C1 segment of cervical spinal cord (tissue), 14 donors: Measurements from ENCODE around the gene SLITRK3.

Experiments
- DNase-seq, 14 donors: peaks; one replicate each; lab custom pipeline; 2025; lab: John Stamatoyannopoulos, UW

The SLITRK3 gene

GRCh38 chr3:165195640-165196576 lies at the start of gene SLITRK3:
Gene SLITRK3, minus strand, starts transcription at chr3:165196384. Its CDS starts 5,554 bp downstream, at chr3:165190830.
- DNase-seq, result peak in 1 of 14 donors; percentile 80

- DNase-seq, result no peak
Observed at GRCh38 chr3:165243597-165243996, 47.4 kb upstream of the SLITRK3 start.

DNA sequence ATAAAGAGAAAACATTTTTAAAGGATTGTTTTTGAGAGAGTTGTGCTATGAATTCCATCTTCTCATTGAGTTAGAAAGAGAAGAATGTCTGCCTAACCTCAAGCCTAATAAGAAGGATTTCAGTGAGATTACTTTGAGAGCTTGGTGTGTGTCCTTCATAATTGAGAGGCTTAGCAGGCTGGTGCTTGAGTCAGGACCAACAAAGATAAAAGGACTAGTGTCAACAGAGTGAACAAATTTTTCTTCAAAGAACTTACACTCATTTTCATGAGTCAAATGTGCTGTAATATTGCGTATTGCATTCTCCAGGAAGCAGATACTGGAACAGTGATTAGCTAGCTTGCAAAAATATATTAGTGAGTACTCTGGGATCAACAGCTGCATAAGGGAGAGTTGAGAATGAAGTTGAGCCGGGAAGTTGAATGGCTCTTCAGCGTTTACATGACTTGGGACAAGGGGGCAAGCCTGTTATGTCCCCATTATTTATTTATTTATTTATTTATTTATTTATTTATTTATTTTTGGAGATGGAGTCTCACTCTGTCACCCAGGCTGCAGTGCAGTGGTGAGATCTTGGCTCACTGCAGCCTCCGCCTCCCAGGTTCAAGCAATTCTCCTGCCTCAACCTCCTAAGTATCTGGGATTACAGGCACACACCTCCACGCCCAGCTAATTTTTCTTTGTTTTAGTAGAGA lies 37.5 kb upstream of the SLITRK3 start:
- DNase-seq, result no peak

DNA sequence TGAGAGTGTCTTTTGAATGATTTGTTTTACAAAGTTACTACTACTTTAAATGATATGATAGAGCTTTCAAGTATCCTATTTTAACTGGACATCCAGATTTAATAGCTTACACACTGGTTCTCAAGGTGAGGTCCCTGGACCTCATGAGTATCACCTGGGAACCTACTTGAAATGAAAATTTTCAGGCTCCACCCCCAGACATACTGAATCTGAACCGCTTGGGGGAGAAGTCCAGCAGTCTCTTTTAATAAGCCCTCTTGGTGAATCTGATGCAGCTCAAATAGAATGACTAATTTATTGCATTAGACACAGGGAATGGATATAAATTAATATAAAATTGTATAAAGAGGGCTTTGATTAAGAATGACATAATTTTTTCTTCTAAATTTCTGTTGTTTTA lies 29.4 kb upstream of the SLITRK3 start:
- DNase-seq, result no peak

GRCh38 chr3:165217739-165218138 lies 21.6 kb upstream of the SLITRK3 start:
- no peak for DNase-seq

- no peak for DNase-seq
Observed at GRCh38 chr3:165212580-165212979, 16.4 kb upstream of the SLITRK3 start.

- DNase-seq, result no peak
Observed at GRCh38 chr3:165211721-165212120, 15.5 kb upstream of the SLITRK3 start.

DNA sequence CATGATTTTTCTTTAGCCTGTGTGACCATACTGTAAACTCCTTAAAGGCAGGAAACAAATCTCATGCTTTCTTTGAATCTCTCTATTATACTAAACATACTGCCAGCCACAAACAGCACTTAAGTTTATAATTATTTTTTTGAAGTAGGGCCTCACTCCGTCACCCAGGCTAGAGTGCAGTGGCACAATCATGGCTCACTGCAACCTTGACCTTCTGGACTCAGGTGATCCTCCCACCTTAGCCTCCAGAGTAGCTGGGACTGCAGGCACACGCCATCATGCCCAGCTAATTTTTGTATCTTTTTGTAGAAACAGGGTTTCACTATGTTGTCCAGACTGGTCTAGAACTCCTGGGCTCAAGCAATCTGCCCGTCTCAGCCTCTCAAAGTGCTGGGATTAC lies 14.5 kb upstream of the SLITRK3 start:
- DNase-seq, result no peak

- no peak for DNase-seq
Observed at GRCh38 chr3:165210132-165210531, 13.9 kb upstream of the SLITRK3 start.

DNA sequence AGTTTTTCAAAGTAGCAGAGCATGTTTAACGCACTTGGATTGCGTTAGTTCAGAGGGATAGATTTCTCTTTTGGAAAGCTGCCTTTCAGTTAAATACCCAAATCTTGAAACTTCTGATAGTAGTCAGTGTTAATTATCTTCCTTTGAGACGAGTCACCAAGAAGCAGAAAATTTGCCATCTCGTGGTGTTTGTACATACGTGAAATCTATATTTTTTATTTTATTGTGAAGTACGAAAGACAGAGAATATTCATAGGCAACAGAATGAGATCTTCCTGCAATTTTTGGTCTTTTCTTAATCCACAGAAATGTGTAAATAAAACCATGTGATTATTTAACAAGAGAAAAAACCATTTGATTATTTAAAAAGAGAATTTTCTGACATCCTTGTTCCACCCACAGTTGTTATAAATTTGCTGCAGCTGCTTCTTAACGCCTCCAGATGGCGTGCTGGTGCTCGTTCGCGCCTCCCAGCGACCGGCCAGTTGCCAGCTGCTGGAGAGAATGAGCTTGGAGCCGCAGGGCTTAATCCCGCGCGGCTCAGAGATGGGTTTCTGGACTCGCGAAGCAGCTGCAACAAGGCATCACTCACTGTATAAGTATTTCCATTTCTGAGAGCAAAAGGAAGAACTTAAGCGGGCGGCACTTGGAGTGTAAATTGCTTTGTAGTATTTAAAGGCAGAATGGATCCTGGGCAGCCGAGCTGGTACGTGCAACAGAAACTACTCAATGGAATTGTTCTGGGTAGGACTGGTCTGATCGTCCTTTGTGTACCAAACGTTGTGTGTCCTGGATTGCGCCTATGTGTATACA lies 10.5 kb upstream of the SLITRK3 start:
- DNase-seq, result peak in 10 of 14 donors; percentile 40 to 69 (median 56)

DNA sequence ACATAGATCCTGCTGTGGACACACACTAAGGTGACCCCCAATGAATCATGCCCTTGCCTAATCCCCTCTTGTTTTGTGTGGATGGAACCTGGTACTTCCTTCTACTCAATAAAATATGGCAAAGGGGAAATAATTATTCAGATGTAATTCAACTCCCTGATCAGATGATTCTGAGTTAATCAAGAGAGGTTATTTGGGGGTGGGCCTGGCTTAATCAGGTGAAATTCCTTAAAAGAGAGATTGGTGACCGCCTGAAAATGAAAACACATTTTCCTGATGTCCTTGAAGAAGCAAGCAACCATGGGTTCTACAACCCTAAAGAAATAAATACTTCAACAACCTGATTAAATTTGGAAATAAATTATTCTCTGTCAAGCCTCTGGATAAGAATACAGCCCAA lies 8.3 kb upstream of the SLITRK3 start:
- DNase-seq, result no peak

DNA sequence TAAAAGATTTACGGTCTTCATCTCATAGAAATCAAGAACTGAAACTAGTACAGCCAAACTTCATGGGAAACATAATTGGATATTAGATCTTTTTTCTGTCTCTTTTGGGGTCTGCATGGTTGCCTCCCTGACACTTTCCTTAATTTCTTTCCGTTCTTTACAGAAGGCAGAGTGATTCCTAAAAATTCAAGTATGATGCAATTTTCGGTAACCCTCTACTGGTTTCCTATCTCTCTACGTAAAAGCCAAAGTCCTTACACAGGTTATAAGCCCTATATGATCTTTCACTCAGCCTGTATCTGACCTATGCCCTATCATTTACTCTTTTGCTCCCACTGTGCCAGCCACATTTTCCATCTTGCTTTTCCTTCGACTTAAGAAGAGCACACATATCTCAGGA lies 6.8 kb upstream of the SLITRK3 start:
- no peak for DNase-seq

GRCh38 chr3:165201964-165202363 lies 5.8 kb upstream of the SLITRK3 start:
- no peak for DNase-seq

GRCh38 chr3:165197481-165197800 lies 1.3 kb upstream of the SLITRK3 start:
- peak in 1 of 14 donors; percentile 39 for DNase-seq

GRCh38 chr3:165196577-165197480 lies 645 bp upstream of the SLITRK3 start:
- DNase-seq, result peak in 2 of 14 donors; percentile 29 to 71

DNA sequence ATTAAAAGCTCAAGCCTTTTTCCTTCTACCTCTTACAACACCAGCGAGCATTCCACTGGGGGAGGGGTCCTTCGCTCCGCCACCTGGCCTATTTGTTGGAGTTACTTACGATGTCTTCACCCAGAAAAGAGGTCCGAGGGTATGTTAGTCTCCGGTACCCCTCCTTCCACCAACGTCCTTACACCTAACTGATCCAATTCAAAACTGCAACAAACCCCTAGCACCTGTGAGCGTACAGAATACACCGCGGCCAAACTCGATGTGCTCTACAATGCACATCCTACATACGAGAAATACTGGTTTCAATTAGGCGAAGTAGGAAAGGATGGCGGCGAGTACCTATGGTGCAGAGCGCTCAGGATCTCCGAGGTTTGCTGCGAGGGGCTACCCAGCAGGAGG lies 944 bp downstream of the SLITRK3 start:
- peak in 1 of 14 donors; percentile 54 for DNase-seq

GRCh38 chr3:165194511-165195240 lies 1.5 kb downstream of the SLITRK3 start:
- peak in 1 of 14 donors; percentile 54 for DNase-seq

DNA sequence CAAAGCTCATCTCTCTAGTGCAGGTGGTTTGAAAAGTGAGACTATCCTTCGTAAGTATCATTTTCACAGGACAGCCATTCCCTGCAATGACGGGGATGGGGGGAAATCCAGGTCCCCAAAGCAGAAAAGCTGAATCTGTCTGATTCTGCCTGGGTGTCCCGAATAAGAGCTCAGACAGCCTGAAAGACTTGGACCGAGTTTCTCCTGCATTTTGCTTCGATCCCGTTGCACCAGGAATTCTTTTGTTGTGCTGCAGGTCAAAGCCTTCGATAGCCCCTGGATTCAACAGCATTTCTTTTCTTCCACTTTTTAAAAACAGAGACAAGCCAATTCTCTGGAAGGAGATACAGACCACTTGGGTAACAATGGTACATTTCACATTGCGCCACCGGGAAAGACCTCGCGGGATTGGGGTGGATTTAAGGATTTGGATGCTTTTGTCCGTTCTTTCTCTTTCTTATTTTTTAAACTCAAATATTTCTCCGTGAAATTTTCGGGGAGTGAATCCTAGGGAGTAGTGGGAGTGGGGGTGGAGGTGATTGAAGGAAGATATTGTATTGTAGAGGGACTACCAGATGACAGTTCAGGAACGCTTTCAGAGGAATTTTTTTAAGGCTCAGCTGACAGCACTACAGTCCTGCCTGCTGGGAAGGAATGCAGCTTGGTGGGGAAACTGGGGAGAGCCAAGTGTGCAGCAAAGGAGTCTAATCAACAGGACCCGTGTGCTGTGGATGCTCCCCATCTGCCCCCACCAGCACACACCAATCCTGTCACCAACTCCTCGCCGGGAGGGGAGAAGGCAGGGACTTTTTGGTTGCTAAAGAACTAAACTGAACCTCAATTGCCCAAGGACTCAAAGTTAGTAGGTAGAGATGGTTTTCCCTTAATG lies 2.6 kb downstream of the SLITRK3 start:
- peak in 1 of 14 donors; percentile 66 for DNase-seq

- peak in 2 of 14 donors; percentile 29 to 38 for DNase-seq
Observed at GRCh38 chr3:165192610-165193192, 3.5 kb downstream of the SLITRK3 start.
